Activated gamma-delta T cell treated with anti-CD3 and anti-CD28 coated beads, Interleukin-2, amount 50 U/mL, for 16 hours (primary cell): Measurements from ENCODE around the gene DNAL4.

Experiments used
- DNase-seq: peaks from one replicate; pipeline ENCODE4 v3.0.0-alpha.2; 2020; ENCODE audit warnings: low read depth

The DNAL4 gene, protein sequence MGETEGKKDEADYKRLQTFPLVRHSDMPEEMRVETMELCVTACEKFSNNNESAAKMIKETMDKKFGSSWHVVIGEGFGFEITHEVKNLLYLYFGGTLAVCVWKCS

DNA sequence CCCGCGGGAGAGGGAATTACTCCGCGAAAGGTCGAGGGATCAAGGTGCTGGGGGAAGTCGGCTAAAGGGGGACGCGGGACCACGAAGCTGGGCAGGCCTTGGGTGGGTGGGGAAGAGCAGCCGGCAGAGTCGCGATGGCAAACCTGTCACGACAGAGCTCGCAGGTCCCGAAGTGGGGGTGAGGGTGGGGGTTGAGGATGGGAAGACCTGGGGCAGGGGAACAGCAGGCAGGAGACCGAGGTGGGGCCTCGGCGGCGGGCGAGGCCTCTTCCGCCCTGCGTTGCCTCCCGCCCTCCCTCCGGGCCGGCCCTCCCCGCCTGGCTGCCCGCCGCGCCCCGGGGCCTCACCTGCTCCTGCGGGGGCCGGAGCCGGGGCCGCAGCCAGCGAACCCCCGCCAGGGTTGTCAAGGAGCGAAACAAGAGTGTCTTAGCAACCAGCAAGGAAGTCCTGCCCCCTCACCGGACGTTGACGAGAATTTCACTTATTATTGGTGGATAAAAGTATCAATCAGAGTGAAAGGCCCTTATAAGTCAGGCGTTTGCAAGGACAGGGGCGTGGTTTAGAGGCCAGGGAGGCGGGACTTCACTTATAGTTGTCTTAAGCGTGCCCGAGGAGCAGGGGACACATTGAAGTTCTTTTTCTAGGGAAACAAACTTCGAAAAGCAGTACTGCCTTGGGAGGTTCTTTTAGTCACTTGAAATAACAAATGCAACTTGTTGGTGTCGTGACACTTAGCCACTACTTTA, at the start of gene DNAL4:
TSS of gene DNAL4 (minus strand) at position 423 of the 746 bp plus-strand sequence. CDS start 11,412 bp downstream, outside the sequence.
- peak; percentile 89 for DNase-seq

DNA sequence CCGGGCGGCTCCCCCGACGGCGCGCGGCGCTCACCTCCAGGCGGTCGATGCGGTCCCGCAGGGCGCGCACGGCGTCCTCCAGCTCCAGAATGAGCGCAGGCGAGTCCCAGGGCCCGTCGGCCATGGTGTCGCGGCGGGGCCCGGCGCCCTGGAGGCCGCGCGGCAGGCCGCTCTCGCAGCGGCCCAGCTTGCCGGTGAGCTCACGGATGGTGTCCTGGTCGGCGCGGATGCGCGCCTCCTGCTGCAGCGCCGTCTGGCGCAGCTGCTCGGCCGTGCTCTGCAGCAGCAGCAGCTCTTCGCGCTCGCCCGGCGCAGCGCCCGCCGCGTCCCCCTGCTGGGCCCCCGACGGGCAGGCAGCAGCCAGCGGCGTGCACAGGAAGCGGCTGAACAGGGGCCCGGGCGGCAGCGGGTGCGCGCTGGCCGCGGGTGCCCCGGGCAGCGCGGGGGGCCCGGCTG, 49.3 kb upstream of the DNAL4 start:
- peak; percentile 28 for DNase-seq

- no peak for DNase-seq
Measured at GRCh38 chr22:38842512-38843200, 48.7 kb upstream of the DNAL4 start.

DNA sequence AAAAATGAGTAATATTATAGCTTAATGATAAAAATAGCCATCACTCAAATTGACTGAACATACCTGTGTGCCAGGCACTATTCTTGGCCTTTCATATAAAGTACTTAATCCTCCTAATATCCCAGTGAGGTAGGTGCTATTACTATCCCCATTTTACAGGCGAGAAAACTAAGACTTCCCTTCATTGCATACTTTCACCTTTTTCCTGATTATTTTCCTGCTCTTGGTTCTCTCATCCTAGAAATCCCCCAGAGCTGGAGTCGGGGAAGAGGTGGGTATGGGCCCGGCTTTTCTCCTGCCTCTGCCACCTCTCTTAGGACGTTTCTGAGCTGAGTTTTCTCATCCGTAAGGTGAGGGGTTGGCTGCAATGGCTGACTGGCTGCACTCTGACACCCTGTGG, 47.7 kb upstream of the DNAL4 start:
- no peak for DNase-seq

DNA sequence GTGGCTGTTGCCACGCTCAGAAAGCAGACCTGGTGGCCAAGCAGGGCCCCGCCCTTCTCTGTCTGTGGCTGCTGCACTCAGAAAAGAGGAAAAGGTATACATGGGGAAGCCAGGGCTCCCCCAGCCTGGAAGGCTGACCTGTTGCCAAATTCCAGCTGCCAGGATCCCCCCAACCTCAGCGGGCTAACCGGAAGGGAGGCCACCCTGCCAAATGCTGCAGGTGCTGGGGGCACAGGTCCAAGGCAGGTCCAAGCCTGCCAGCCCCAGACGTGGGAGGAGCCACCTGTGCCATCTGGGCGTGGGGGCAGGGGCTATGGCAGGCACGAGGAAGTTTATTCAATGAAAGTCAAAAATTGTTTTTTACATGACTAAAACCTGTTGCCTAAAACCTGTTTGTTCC, 47.3 kb upstream of the DNAL4 start:
- DNase-seq = no peak

DNA sequence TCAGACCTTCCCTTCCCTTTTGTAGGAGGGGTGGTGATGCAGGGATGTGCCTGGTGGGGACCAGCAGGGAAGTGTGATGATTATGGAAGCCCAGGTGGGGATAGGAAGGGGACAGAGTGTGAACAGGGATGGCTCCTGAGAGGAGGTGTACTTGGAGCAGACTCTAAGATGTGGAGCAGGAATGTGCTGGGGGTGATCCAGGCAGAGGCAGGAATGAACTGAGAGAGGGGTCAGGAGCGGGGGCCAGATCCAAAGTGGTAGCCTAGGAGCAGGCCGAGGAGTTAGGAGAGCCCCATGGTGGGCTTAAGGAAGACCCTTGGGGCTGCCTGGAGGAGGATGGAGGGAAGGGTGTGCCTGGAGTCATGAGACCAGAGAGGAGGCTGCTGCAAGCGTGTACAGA, 46.2 kb upstream of the DNAL4 start:
- no peak for DNase-seq

- DNase-seq = no peak
Measured at GRCh38 chr22:38839686-38840085, 45.7 kb upstream of the DNAL4 start.

DNA sequence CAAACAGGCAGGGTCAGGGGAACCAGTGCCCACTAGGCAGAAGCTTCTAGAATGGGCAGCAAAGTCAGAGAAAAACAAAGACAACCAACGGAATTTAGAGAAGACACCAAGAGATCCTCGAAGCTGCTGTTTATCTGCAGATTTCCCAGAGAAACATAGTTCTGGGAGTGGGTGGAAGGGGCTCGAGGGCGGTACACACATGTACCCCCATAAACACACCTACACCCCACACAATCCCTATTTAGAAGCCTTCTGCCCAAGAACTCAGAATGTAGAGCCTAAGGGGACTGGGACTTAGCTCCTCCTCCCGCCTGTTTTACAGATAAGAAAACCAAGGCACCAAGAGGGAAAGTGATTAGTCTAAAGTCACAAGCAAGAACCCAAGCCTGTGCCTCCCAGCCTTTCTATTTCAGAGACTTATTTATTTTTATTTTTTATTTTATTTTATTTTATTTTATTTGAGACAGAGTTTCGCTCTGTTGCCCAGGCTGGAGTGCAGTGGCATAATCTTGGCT, 43.5 kb upstream of the DNAL4 start:
- DNase-seq = no peak

GRCh38 chr22:38835888-38836301, 42.0 kb upstream of the DNAL4 start:
- no peak for DNase-seq

GRCh38 chr22:38834991-38835390, 41.0 kb upstream of the DNAL4 start:
- no peak for DNase-seq

- DNase-seq = no peak
Measured at GRCh38 chr22:38834215-38834953, 40.4 kb upstream of the DNAL4 start.

DNA sequence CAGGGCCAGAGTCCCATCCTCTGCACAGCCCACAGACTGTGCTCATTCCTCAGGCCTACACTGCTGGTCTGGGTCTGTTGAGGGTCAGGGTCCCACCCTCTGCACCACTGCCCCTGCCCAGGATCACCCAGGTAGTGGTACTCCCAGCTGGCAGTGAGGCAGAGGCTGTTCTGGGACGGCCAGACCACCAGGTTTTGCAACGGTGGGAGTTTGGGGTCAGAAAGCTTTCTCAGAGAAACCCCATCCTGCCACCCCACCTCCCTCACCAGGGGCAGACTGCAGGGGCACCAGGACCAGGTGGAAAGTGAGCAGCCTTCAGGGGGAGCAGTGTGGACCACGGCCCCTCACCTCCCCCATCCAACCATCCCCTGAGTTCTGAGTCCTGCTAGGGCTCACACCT, 39.1 kb upstream of the DNAL4 start:
- no peak for DNase-seq

- DNase-seq = no peak
Measured at GRCh38 chr22:38832005-38832978, 38.3 kb upstream of the DNAL4 start.

- no peak for DNase-seq
Measured at GRCh38 chr22:38831166-38831945, 37.4 kb upstream of the DNAL4 start.

DNA sequence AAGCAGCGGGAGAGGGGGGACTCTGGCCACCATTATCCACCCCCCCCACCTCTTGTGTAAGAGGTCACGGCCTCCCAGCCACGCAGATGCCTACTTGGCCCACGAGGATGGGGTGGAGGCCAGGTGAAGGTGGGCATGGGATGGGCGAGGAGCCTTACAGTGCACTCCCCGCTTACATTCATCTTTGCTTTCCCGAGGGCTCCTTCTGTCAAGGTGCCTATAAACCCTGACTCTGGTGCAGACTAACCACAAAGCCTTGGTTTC, 36.8 kb upstream of the DNAL4 start:
- DNase-seq = no peak

DNA sequence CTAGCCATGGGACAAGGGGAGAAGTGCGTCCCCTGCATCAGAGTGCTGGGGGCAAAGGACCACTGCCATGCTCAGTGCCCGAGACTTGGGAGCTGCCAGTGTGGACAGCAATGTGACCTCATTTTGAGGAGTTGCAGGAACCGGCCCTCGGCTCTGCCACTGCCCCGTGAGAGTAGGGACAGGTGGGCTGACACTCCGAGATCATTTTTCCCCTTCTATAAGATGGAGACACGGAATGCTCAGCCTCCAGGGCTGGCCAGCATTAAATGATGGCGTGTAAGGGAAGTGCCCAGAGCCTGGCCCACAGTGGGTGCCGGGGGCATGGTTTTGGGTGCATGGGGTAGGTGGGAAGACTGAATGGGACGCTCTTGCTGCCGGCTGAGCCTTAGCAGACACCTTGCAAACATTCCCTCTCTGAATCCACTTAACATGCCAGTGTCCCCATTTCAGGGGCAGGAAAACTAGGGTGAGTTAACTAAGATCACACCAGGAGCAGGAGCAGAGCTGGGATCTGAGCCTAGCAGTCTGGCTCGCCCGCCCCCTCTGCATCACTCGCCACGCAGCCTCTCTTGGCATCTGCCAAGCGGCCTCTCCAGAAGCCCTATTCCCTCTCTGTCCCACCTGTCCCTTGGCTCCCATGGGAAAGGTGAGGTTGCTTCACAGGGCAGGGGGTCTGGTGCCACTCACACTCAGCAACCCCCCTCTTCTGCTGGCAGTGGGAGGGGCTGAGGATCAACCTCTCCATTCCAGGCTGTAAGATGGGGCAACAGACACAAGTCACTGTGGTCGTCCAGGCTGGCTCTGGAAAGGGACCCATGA, 36.3 kb upstream of the DNAL4 start:
- no peak for DNase-seq

DNA sequence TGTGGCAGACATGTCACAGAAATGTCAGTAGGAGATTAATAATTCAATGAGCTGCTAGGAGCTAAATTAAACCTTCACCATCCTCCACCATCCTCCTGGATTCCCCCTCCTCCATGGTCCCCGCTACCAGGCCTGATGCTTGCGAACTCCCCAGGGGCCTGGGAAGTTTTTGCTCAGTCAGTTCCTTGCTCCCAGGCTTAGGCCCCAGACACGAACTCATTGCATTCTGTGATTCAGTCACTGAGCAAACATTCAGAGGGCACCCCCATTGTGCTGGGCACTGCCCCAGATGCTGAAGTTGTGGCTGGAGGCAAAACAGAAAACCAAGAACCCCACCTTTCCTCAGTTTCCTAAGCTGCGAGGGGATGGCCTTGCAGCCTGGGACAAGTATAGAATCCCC, 35.5 kb upstream of the DNAL4 start:
- DNase-seq = no peak

DNA sequence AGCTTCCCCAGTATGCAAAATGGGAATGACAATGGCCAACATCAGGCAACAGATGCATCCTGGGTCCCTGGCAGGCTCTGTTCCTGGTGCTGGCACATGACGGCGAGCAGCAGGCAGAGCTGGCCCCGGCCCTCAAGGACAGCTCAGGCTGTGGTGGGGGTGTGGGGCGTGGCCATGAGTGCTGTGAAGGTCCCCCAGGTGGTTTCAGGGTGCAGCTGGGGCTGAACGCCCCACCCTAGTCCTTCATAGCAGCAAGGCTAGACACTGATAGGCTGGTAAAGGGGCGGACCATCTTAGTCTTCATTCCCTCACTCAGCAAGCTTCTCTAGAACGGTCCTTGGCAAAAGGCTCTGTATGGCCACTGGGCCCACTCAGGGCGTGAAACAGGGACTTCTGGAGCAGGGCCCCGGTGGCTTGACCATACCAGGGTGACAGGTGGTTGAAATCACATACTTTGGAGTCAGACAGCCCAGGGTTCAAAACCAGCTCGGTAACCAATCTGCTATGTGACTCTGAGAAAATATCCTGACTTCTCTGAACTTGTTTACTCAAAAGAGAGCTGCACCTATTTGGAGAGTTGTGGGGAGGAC, 34.8 kb upstream of the DNAL4 start:
- DNase-seq = no peak

GRCh38 chr22:38828191-38828590, 34.2 kb upstream of the DNAL4 start:
- no peak for DNase-seq
